ACC112 (cell line): ENCODE data around the gene SIMC1.
A peak's percentile ranks its signal among the peaks of the same experiment; 100 is the strongest.
"Not testable (repeated sequence)": the region's sequence is repeated elsewhere in the genome, so short reads cannot be mapped to it uniquely, and the experiment has no call there.

Experiments used
- H2AFZ ChIP-seq: fragments of 200-600 bp; sonication (generic); one replicate; pipeline ENCODE4 v1.6.0; 2017; ENCODE audit warnings: antibody characterized with exemption, low read length; ENCODE audit not compliant: unreplicated experiment
- H3K27ac ChIP-seq: fragments of 200-600 bp; sonication (generic); 2 replicates; pipeline ENCODE4 v1.5.1; 2014; ENCODE audit warnings: low read depth, mild to moderate bottlenecking, antibody characterized with exemption, low read length, moderate library complexity
- H3K27me3 ChIP-seq: fragments of 200-600 bp; sonication (generic); 2 replicates; pipeline ENCODE4 v1.6.1; 2014; ENCODE audit warnings: mild to moderate bottlenecking, antibody characterized with exemption, low read length, moderate library complexity, mixed read lengths; ENCODE audit not compliant: insufficient read depth
- H3K36me3 ChIP-seq: fragments of 200-600 bp; sonication (generic); 2 replicates; pipeline ENCODE4 v1.6.1; 2016; ENCODE audit warnings: mild to moderate bottlenecking, antibody characterized with exemption, low read length, moderate library complexity, mixed read lengths; ENCODE audit not compliant: insufficient read depth
- H3K4me1 ChIP-seq: fragments of 200-600 bp; sonication (generic); one replicate; pipeline ENCODE4 v1.6.1; 2016; ENCODE audit warnings: low read length, mixed read lengths; ENCODE audit not compliant: insufficient read depth, unreplicated experiment, control insufficient read depth
- H3K4me3 ChIP-seq: fragments of 200-600 bp; sonication (generic); 2 replicates; pipeline ENCODE4 v1.5.1; 2014; ENCODE audit warnings: mild to moderate bottlenecking, low read depth, low read length
- H3K79me2 ChIP-seq: fragments of 200-600 bp; sonication (generic); one replicate; pipeline ENCODE4 v1.6.0; 2016; ENCODE audit warnings: low read length; ENCODE audit not compliant: control insufficient read depth, unreplicated experiment, insufficient read depth

The SIMC1 gene

DNA sequence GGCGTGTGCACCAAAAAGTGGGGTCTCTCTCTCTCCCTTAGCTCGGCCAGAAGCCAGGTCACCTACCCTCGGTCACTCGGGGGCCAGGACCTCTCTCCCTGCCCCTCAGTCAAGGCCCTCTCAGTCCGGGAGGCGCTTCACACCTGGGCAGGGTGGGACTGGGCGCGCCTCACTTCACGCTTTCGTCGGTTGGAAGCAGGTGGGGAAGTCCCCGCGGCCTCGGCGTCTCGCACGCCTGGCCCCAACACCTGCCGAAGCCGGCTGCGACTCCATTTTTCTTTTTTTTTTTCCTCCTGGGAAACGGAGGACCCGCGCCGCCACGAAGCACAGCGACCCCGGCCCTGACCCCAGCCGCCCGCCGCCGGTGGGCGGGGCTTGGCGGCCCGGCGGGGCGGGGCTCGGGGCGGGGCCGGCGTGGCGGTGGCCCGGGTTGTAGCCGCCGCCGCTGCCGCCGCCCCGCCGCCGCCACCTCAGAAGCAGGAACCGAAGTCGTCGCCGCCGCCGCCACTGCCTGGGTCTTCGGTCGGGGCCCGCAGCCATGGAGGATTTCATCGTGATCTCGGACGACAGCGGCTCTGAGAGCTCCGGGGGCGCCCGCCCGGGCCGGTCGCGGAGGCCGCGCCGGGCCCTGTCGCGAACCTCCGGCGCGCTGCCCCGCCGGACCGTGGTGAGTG is at the start of gene SIMC1:
Gene SIMC1, plus strand, starts transcription at position 454 of the 674 bp plus-strand sequence. Its CDS starts 85 bp downstream, at position 539.
- H3K27ac ChIP-seq, H2AFZ ChIP-seq, H3K36me3 ChIP-seq, H3K27me3 ChIP-seq, H3K79me2 ChIP-seq, H3K4me1 ChIP-seq: not testable (repeated sequence)
- H3K4me3 ChIP-seq = peak within 1 kb of the TSS; percentile 72

- Histone ChIP-seq H3K27me3 (no peaks in the 10 kb centered on the region), H3K27ac (no peak overlapping the region), H2AFZ (no peak overlapping the region), H3K79me2 (no peaks in the 10 kb centered on the region), H3K36me3 (no peaks in the 10 kb centered on the region), H3K4me1 (no peaks in the 10 kb centered on the region), H3K4me3 (no peak overlapping the region)
Measured at GRCh38 chr5:176188506-176189193, 49.6 kb upstream of the SIMC1 start.

- Histone ChIP-seq H2AFZ (no peak overlapping the region), H3K79me2 (no peaks in the 10 kb centered on the region), H3K27me3 (no peaks in the 10 kb centered on the region)
Measured at GRCh38 chr5:176189857-176190256, 48.4 kb upstream of the SIMC1 start.

DNA sequence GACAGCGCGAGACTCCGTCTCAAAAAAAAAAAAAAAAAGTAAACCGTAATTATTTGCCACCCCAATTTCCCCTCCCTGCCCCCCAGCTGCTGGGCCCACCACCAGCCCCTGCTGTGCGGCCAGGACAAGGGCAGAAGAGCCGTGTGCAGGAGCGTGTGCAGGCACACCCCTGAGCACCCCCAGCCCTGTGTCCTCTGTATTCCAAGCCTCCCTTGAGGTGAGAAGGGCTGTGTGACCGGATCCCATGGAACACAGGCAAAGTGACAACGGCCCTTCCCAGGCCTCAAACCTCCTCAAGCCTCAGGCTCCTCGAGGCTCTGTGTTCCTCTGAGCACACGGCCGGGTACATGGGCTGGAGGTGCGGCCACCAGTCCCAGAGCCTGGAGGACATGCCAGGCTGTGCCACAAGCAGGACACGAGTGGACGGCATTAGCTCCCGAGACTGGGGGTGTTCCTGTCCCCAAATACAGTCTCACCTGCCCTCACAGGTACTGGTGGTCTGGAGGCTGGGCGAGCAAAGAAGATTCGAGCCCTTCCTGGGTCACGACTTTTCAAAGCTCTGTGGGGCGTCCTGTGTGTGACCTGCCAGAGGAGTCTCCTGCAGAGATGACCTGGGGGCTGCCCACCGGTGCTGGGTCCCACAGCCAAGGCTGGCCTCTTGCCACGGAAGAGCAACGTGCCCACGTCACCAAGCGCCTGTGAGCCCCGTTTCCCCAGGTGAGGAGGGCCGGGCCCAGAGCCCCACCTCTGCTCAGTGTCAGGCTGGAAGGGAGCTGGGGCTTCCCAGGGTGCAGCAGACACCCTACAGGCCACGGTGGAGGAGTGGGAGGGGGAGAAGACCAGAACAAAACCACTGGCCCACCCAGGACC is 47.1 kb upstream of the SIMC1 start:
- Histone ChIP-seq H3K4me1 (no peaks in the 10 kb centered on the region), H2AFZ (no peak overlapping the region), H3K27me3 (no peaks in the 10 kb centered on the region), H3K4me3 (no peak overlapping the region), H3K79me2 (no peaks in the 10 kb centered on the region), H3K27ac (no peak overlapping the region), H3K36me3 (no peaks in the 10 kb centered on the region)

More at GRCh38 chr5:176189857-176190256, 48.4 kb upstream of the SIMC1 start:
- H3K4me1 ChIP-seq = no peaks in the 10 kb centered on the region
- no peaks in the 10 kb centered on the region for H3K36me3 ChIP-seq
- no peak overlapping the region for H3K27ac ChIP-seq
- H3K4me3 ChIP-seq = no peak overlapping the region

DNA sequence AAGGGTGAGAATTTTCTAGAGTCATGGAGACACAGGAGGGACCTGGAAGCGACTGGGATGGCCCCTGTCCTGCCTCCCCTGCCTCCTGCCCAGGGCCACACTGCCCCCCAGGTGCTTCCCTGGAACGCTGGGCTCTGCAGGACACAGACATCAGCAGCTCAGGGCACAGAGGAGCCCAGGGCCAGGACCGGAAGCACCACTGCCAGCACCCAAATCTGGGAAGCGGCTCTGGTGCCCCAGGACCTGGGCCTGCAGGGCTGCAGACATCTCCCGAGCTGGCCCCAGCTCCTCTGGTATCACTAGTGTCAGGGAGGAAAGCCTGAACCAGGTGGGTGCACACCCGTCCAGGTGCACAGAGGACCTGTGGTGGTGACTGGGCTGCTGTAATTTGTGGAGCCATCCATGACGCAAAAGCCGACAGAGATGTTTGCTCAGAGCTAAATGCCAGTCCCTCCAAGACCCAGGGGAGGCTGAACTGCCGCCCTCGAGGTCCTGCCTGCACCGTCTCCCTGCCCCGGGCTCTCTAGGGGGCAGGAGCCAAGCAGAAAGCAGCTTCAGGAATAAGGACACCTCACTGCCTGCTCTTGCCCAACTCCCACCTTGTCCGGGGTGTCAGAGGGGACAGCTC is 46.0 kb upstream of the SIMC1 start:
- H2AFZ ChIP-seq = no peak overlapping the region
- no peaks in the 10 kb centered on the region for H3K79me2 ChIP-seq
- H3K4me3 ChIP-seq = no peak overlapping the region
- H3K27ac ChIP-seq = no peak overlapping the region
- H3K4me1 ChIP-seq = no peaks in the 10 kb centered on the region
- no peaks in the 10 kb centered on the region for H3K36me3 ChIP-seq
- H3K27me3 ChIP-seq = no peaks in the 10 kb centered on the region

- H3K79me2 ChIP-seq, H2AFZ ChIP-seq, H3K4me3 ChIP-seq, H3K36me3 ChIP-seq, H3K27me3 ChIP-seq, H3K27ac ChIP-seq, H3K4me1 ChIP-seq: not testable (repeated sequence)
Measured at GRCh38 chr5:176192722-176193117, 45.5 kb upstream of the SIMC1 start.

GRCh38 chr5:176193636-176194035 is 44.6 kb upstream of the SIMC1 start:
- not testable (repeated sequence) for H3K27ac ChIP-seq, H2AFZ ChIP-seq, H3K4me3 ChIP-seq, H3K79me2 ChIP-seq, H3K4me1 ChIP-seq, H3K27me3 ChIP-seq, H3K36me3 ChIP-seq

- H3K27ac ChIP-seq, H2AFZ ChIP-seq, H3K27me3 ChIP-seq, H3K4me1 ChIP-seq, H3K36me3 ChIP-seq, H3K79me2 ChIP-seq: not testable (repeated sequence)
- H3K4me3 ChIP-seq = peak overlapping the region; percentile 72
Measured at GRCh38 chr5:176194238-176195083, 43.8 kb upstream of the SIMC1 start.

GRCh38 chr5:176195084-176195413 is 43.2 kb upstream of the SIMC1 start:
- not testable (repeated sequence) for H3K27ac ChIP-seq, H2AFZ ChIP-seq, H3K36me3 ChIP-seq, H3K27me3 ChIP-seq, H3K79me2 ChIP-seq, H3K4me1 ChIP-seq, H3K4me3 ChIP-seq
